Right lobe of liver (tissue), 6 donors: ENCODE data around the gene GPX5. TPM values are rescaled to one million over a fixed set of nuclear protein-coding genes. Genes with fewer than 3 reads are reported as not detected.

Experiments used
- ATAC-seq, 4 donors: fragments of 200-7000 bp; cut with Tn5 transposase; one replicate each; pipeline ENCODE4 v1.9.1; 2020; ENCODE audit warnings: mild to moderate bottlenecking in 4 of 4, moderate library complexity in 4 of 4
- DNase-seq, 3 donors: peaks; one replicate each; pipeline ENCODE4 v3.0.0-alpha.2; 2020
- H3K27ac ChIP-seq, 3 donors: fragments of 200-600 bp; one replicate each; pipeline ENCODE4 v1.8.0; 2022
- H3K27me3 ChIP-seq, 2 donors: fragments of 200-600 bp; one replicate each; pipeline ENCODE4 v1.8.0; 2022
- H3K36me3 ChIP-seq, 4 donors: fragments of 200-600 bp; sonication (generic) in 1 of 4; one replicate each; pipeline versions ENCODE4 v1.5.1 to v1.8.0; 2017 to 2022; ENCODE audit warnings: control low read depth in 1 of 4
- H3K4me1 ChIP-seq, 4 donors: fragments of 200-600 bp; sonication (generic) in 1 of 4; one replicate each; pipeline versions ENCODE4 v1.5.1 to v1.8.0; 2017 to 2022; ENCODE audit warnings: control low read depth in 1 of 4
- H3K4me3 ChIP-seq, 3 donors: fragments of 200-600 bp; one replicate each; pipeline ENCODE4 v1.8.0; 2022
- H3K9me3 ChIP-seq, 4 donors: fragments of 200-600 bp; sonication (generic) in 1 of 4; one replicate each; pipeline versions ENCODE4 v1.5.1 to v1.8.0; 2017 to 2022; ENCODE audit warnings: control low read depth in 1 of 4
- POLR2A ChIP-seq: fragments of 450-650 bp; IDR thresholded peaks from one replicate; pipeline ENCODE4 v1.6.1; 2017; ENCODE audit warnings: antibody characterized with exemption, mild to moderate bottlenecking
- WGBS: methylation state at CpG from one replicate; pipeline ENCODE4 v1.1.6; 2018; ENCODE audit warnings: low coverage, low lambda C conversion rate; ENCODE audit not compliant: insufficient coverage; ENCODE audit errors: missing lambda C conversion rate; 5-methylcytosine and 5-hydroxymethylcytosine counted together
- intact Hi-C, 2 donors: fragments of 100-400 bp; cut with DNase I; formaldehyde crosslinking; loops; one replicate each; pipeline versions ENCODE4 v1.11.2 to v1.14.1; 2022
- total RNA-seq, 6 experiments: library from RNA; depleted of rRNA in 2 of 6; stranded (reverse); fragments of >200 nt in 2 of 6; fragmentation: NEBNext Ultra II Directional in 3 of 6; extraction: Animal tissue kit (Norgen Biotek cat#: 25700) in 3 of 6; gene quantifications; one replicate each; pipeline versions ENCODE4 v1.1.0 to v1.2.4, GENCODE V29; 2016 to 2023
- TF ChIP-seq, protein P1 (sequence below), 4 donors: fragments of 200-600 bp in 3 of 4; fragments of 450-650 bp in 1 of 4; IDR thresholded peaks; one replicate each; pipeline versions ENCODE4 v1.5.1 to v1.8.0; 2016 to 2022; ENCODE audit warnings: antibody characterized with exemption in 4 of 4, mild to moderate bottlenecking in 2 of 4
- donor health status: DM: no; HTN: yes; CAD: no.
- donor health status: DM: no; HTN: no; CAD: no.
- donor health status: DM: no; HTN: no; CAD: no.
- donor health status: DM: no; HTN: yes; CAD: no.
- donor health status: DM: no; HTN: yes; CAD: no.

The GPX5 gene
- total RNA-seq, 6 experiments from 2014 or later = not detected

- intact Hi-C loops = no loop called here
- TF ChIP-seq, protein P1, sequence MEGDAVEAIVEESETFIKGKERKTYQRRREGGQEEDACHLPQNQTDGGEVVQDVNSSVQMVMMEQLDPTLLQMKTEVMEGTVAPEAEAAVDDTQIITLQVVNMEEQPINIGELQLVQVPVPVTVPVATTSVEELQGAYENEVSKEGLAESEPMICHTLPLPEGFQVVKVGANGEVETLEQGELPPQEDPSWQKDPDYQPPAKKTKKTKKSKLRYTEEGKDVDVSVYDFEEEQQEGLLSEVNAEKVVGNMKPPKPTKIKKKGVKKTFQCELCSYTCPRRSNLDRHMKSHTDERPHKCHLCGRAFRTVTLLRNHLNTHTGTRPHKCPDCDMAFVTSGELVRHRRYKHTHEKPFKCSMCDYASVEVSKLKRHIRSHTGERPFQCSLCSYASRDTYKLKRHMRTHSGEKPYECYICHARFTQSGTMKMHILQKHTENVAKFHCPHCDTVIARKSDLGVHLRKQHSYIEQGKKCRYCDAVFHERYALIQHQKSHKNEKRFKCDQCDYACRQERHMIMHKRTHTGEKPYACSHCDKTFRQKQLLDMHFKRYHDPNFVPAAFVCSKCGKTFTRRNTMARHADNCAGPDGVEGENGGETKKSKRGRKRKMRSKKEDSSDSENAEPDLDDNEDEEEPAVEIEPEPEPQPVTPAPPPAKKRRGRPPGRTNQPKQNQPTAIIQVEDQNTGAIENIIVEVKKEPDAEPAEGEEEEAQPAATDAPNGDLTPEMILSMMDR (IDR thresholded peaks at IDR 0.05) = no peak
- TF ChIP-seq POLR2A = no peak
- WGBS = 13% methylated on average over 22 of the region's 23 CpGs
- DNase-seq (no peak), ATAC-seq (no peak)
- H3K27ac ChIP-seq = no peak overlapping the region
- H3K9me3 ChIP-seq = no peaks in the 10 kb centered on the region
- H3K36me3 ChIP-seq = no peaks in the 10 kb centered on the region
- H3K4me3 ChIP-seq = no peak overlapping the region
- H3K4me1 ChIP-seq = no peaks in the 10 kb centered on the region
- peaks cover 0 to 4% of the 10 kb centered on the region in 2 donors for H3K27me3 ChIP-seq
These were observed 35.3 kb upstream of the GPX5 start for GRCh38 chr6:28490205-28490890.

DNA sequence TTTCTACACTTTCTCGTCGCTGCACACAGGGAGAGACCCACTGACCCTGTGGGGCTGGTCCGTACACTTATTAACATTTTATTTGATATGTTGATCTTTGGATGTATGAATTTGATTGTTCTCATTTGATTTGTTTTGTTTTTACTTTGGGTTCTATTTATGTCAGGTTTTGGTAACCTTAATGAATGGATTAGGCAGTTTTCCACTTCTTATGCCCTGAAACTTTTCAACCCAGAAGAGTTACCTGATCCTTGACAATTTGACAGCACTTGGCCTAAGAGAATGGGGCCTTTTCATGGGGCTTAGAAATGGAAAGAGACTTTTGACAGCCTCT is 33.7 kb upstream of the GPX5 start:
- no peaks in the 10 kb centered on the region for H3K4me1 ChIP-seq
- WGBS = 47% methylated on average over 3 of the region's 3 CpGs
- H3K4me3 ChIP-seq = no peak overlapping the region
- intact Hi-C loops = no loop called here
- ATAC-seq = no peak
- no peaks in the 10 kb centered on the region for H3K36me3 ChIP-seq
- H3K27me3 ChIP-seq = peaks cover 0 to 4% of the 10 kb centered on the region in 2 donors
- no peaks in the 10 kb centered on the region for H3K9me3 ChIP-seq
- no peak for TF ChIP-seq POLR2A
- TF ChIP-seq, protein P1 (IDR thresholded peaks at IDR 0.05) = no peak
- no peak for DNase-seq
- H3K27ac ChIP-seq = no peak overlapping the region

DNA sequence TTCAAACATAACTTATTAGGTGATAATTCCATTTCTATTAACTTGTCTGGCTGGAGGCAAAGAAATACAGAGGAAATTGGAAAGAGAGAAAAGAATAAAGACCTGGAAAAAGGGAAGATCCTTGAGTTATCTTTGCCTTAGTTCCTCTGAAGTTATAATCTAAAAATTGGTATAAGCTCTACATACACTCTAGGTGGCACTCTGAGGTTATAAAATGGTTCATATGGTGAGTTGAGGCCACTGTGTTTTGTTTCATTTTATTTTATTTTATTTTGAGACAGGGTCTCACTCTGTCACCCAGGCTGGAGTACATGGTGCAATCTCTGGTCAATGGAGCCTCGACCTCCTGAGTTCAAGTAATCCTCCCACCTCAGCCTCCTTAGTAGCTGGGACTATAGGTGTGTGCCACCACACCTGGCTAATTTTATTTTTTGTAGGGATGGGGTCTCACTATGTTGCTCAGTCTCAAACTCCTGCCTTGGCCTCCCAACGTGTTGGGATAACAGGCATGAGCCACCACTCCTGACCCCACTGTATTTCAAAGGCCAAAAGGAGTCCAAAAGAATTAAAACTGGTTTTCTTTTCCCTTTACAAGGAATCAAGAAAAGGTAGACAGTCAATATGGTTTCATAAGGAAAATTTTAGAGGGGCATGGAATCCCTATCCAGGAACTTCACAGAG is 29.4 kb upstream of the GPX5 start:
- Histone ChIP-seq H3K4me3 (no peak overlapping the region), H3K9me3 (no peaks in the 10 kb centered on the region), H3K27me3 (no peaks in the 10 kb centered on the region), H3K36me3 (no peaks in the 10 kb centered on the region), H3K4me1 (no peaks in the 10 kb centered on the region), H3K27ac (no peak overlapping the region)
- TF ChIP-seq, protein P1 (IDR thresholded peaks at IDR 0.05) = peak; percentile 31 to 40 (median 39)
- no peak for TF ChIP-seq POLR2A
- no peak for DNase-seq
- 7% methylated on average over 2 of the region's 2 CpGs for WGBS
- peak in 3 of 4 donors; percentile 33 to 57 (median 34) for ATAC-seq
- intact Hi-C loops = no loop called here

DNA sequence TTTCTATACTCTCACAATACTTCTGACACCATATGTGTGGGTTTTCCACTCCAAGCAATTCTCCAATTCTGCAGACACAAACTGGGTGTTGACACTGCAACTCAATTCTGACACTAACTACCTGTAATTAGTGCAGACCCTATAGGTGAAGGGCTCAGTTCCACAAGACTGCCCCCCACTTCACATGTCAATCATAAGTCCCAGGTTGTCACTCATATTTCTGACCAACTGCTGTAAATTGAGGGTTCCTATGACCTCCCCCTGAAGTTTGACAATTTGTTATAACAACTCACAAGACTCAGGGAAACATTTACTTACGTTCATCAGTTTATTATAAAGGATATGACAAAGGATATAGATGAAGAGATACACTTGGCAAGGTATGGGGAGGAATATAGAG is 28.4 kb upstream of the GPX5 start:
- WGBS = 71% methylated on average over 1 of the region's 1 CpG
- intact Hi-C loops = no loop called here

More for the DNA sequence above, 28.4 kb upstream of the GPX5 start:
- Histone ChIP-seq H3K27ac (no peak overlapping the region), H3K4me1 (no peaks in the 10 kb centered on the region), H3K27me3 (no peaks in the 10 kb centered on the region), H3K9me3 (no peaks in the 10 kb centered on the region), H3K36me3 (no peaks in the 10 kb centered on the region), H3K4me3 (no peak overlapping the region)
- ATAC-seq (no peak), DNase-seq (no peak)
- TF ChIP-seq, protein P1 (IDR thresholded peaks at IDR 0.05) = no peak
- no peak for TF ChIP-seq POLR2A
